A204.1 (cell line): Measurements from ENCODE around the gene ADAM19.
A peak's percentile ranks its signal among the peaks of the same experiment; 100 is the strongest.
"Not testable (repeated sequence)": the region's sequence is repeated elsewhere in the genome, so short reads cannot be mapped to it uniquely, and the experiment has no call there.

Experiments used
- FAIRE-seq: peaks from 2 replicates; lab custom pipeline; 2012; peaks lifted over from hg19 to GRCh38; lab: Jason Lieb, UNC

The ADAM19 gene

DNA sequence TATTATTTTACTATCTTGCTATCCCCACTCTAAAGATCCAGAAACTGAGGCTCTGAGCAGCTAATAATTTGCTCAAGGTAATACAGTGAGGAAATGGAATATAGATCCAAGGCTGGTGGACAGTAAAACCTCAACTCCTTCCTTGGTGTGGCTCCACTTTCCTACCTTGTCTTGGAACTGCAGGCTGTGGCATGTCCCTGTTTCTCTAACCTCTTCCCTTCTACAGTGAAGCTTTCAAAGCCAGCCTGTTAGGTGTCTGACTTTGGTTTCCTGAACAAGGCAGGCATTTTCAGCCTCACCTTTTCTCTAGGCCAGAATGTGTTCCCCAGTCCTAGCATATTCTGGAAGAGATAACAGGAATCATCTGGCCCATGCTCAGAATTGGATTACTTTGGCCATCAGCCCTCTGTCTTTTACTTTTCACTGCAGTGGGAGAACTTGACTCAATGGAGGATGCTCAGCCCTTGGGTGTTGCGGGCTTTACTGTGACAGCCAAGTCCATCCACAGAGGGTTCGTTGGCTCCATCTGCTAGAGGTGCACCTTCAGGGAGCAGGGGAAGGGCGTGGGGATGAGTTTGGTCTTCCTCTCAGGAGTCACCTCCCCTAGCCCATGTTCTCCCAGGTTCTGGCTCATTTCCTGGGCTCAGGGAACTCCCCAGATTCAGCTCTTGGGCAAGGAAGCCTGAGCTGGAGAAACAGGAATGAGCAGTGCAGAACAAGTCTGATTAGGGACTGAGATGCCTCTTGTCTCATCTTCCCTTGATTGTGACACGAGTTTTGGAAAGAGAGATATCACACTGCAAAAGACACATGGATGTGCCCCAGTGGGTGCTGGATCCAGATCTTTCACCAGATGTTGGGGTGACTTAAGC, 114.4 kb downstream of the ADAM19 start:
- FAIRE-seq, result no peak

DNA sequence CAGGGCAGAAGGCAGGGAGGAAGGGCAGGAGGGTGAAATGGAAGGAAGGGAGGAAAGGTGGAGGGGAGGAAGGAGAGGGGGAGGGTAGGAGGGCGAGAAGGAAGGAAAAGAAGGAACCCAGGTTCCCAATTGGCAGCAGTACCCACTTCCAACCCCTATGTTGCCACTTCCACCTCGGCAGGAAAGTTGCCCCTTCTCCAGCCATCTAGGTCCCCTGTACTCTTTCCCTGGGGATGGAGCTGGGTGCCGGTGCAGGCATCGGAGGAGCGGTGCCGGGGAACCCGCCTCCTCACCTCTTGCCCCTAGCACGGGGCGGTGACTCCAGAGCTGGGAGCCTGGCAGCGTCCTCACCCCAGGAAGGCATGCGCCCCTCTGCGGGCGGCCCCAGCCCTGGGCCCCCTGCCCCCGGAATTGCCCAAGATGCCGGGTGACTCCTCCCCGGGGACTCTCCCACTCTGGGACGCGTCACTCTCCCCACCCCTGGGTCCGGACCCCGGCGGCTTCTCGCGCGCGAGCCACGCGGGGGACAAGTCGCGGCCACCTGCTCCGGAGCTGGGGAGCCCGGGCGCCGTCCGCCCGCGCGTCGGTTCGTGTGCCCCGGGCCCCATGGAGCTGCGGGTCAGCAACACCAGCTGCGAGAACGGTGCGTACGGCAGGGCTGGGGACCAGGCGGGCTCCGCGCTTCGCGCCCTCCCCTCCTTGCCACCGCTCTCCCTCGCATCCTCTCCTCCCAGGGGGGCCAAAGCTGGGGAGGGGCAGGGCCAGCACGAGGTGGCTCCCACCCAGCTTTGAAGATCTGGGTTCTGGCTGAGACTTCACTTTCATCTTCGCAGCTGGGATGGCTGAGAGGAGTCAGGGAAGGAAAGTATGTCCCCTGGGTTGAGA, 115.6 kb downstream of the ADAM19 start, which contains the start of gene NIPAL4:
TSS of gene NIPAL4 (plus strand) at position 499 of the 885 bp plus-strand sequence. CDS start at position 607, 108 bp downstream.
- no peak for FAIRE-seq

DNA sequence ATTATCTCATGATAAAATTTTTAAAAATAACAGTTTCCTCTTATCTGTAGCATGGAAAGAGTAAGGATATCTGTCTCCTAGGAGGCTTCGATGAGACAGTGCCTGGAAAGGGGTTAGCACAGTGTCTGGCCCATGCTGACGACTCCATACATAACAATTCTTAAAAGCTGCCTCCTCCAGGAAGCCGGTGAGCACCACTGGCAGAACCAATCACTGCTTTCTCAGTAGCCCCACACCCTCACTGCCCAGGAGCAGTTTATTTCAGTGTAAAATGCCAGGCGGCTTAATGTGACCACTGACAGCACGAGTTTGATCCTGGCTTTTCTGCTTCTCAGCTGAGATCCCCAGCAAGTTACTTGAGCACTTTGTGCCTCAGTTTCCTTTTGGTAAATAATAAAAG, 116.7 kb downstream of the ADAM19 start:
- FAIRE-seq, result no peak

DNA sequence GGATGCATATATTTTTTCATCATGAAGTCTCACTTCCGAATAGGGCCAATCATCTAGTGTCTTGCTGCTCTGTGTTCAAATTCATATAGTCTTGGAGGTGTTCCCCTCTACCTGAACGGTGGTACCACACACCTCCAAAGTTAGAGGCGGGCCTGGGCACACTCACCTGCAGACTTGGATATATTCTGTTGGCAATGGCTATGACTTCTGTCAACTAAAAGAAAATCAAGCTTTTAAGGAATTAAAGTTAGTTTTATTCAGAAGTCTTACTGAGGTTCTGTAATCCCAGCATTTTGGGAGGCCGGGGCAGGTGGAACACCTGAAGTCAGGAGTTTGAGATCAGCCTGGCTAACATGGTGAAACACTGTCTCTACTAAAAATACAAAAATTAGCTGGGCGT, 118.2 kb downstream of the ADAM19 start:
- FAIRE-seq, result no peak

DNA sequence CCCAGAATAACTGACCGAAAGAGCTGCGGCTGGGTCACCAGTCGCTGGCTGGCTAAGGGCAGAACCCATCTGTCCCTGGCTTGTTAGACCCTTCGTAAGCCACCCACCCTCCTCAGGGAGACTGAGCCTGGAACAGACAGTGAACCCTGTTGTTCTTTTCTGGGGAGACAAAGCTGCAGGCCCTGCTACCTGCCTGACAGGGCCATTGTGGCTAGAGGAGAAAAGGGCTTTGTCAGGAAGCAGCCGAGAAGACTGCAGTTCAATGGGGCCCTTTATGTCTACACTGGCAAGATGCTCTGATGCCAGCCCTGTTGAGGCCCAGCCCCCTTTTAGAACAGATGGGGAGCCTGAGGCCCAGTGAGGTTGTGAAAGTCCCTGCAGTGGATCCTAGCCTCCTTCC, 119.3 kb downstream of the ADAM19 start:
- no peak for FAIRE-seq

DNA sequence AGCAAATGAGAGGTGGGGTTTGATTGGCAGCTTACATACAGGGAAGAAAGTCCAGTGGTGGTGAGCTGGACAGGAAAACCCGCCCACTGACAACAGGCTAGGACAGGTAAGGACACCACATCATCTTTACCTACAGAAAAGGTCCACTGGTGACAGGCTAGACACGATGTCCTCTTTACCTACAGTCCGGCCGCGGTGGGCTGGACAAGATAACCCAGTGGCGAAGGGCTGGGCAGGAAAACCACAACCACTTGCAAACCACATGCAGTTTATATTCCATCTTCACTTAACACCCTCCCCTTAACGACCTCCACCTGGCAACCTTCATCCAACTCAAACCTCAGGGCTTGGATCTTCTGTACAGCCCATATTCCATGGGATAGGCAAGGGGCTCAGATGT, 120.5 kb downstream of the ADAM19 start:
- FAIRE-seq, result no peak

DNA sequence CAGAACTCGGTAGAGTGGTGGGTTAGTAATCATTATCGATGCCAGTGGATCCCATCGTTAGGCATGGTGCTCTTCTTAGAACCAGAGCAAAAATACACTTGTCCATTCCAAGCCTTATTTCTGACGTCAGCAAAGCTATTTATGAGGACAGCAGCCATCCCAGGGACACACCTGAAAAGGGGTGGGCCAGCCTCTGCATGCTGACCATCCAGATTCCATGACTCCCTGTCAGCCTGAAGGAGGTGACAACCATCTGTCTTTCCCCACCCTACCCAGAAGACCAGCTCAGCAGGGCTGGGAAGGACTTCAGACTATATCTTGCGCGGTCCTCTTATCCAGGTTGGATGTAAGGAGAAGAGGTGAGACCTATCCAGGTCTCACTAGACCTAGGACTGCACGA, 121.3 kb downstream of the ADAM19 start:
- FAIRE-seq, result no peak

DNA sequence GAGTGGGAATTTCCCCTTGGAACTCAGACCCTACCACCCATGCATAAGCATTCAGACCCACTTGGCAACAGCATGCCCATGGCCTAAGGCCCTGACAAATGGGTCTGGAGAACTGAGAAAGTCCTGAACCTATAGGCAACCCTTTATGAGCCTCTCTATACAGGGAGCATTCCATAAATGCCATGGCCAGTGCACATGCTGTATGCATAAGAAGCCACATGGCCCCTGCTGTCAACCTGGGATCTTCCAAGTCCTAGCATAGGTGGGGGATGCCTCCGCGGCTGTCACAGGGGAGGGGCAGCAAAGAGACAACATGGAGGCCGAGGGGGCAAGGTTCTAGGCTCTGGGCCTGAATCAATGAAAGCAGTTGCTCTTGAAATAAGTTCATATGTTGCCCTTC, 123.8 kb downstream of the ADAM19 start:
- FAIRE-seq, result no peak

DNA sequence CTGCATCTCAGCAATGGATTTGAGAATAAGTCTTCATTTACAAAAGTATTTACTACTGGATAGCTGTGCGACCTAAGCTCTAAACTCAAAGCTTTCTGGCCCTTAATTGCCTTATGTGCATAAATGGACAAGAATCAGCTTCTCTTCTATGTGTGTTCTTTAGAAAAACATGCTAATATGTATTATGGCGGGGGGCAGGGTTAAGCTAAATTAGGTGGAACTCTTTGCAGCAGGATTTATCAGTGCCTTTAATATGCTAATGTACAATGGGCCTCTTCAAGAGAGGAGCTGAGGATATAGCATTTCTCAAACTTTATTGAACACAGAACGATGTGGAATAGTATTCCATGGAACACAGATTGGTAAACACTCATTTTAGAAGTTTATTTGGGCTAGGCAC, 125.6 kb downstream of the ADAM19 start:
- FAIRE-seq, result no peak

DNA sequence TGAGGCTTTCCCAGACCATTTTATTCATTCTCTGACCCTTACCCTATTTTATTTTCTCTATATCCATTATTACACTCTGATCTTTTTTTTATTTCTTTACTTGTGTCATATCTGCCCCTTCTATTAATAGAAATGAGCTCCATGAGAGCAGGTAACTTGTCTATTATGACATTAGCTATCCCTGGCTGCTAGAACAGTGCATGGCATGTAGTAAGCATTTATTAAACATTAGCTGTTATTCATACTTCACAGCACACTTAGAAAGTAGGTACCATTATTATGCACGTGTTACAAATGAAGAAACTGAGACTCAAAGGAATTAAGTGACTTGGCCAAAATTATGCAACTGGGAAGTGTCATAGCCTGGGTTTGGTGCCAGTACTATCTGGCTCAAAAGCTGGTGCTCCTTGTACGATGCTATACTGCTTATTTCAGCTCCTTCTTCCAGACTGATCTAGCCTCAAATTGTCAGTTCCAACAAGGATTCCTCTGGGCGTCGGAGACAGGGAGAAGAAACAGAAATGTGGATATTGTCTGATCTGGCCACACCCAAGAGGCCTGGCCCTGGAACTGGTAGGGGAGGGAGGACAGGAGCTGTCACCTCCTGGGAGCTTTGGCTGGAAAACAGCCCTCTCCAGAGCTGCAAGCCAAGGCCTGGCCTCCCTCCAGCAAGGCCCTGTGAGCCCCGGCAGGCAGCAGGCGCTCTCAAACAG, 126.4 kb downstream of the ADAM19 start:
- no peak for FAIRE-seq

DNA sequence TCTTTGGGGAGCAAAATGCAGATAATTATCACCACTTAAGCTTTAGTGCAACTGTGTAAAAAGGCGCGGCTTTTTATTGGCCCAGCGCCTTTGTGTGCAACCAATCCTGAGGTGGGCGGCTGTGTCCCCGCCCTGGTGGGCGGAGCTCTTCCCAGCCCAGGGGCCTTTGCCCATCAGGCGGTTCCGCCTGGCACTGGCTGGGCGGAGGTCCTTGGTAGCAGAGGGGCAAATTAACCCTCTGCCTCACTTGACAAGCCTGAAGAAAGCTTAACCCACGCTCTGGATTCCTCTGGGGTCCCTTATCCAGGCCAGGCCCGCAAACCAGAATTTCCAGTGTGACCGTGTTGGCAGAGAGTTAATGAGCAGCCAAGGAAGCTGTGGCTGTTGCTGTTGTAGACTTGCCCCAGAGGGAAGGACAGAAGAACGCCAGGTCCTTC, 128.4 kb downstream of the ADAM19 start:
- FAIRE-seq, result no peak

DNA sequence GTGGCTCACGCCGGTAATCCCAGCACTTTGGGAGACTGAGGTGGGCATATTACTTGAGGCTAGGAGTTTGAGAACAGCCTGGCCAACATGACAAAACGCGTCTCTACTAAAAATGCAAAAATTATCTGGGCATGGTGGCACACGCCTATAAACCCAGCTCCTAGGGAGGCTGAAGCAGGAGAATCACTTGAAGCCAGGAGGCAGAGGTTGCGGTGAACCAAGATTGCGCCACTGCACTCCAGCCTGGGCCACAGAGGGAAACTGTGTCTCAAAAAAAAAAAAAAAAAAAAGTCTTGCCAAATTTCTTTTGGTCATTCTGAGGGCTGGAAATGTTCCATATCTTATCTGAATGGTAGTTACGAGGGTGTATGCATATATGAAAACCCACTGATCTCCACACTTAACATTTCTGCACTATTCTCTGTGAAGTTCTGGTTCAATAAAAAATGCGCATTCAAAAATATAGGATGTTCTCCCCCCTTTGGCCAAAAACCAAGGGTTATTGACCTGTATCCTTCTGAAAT, 129.1 kb downstream of the ADAM19 start:
- FAIRE-seq, result no peak

DNA sequence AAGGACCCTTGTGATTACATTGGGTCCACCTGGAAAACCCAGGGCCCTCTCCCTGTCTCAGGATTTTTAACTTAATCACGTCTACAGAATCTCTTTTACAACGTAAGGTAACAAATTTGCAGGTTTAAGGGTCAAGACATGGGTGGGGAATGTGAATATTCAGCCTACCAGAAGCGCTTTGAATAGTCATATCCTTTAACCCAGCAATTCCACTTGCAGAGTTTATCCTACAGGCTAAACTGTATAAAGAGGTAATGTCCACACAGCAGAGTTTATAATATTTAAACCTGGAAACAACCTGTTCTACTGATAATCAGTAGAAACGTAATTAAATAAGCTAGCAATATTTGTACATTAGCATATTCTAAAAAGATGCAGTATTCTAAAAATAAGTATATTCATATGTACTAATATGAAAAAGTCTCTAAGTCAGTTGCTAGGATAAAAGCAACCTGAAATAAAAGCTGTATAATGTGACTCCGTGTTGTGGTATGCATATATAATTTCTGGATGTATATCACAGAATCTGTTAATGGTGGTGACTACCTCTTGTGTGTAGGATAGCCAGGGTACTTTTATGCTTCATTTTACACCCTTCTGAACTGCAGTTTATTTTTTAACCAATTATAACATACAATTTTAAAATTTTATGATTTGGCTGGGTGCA, 129.7 kb downstream of the ADAM19 start:
- no peak for FAIRE-seq

DNA sequence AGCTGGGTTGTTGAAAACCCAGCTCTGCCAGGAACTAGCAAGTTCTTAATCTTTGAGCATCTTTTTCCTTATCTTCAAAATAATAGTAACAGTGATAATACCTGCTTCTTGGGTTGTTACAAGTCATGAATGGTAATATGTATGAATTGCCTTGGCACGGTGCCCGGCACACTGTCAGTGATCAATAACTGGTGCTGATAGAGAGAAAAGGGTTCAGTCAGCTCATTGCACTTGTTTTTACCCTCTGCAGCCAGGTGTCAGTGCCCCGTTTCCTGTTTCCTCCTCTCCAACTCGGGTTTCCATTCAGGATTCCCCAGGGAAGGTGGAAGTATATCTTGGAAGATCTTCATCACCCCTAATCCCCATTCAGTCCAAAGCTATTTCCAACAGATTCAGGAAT, 131.4 kb downstream of the ADAM19 start:
- FAIRE-seq, result no peak

DNA sequence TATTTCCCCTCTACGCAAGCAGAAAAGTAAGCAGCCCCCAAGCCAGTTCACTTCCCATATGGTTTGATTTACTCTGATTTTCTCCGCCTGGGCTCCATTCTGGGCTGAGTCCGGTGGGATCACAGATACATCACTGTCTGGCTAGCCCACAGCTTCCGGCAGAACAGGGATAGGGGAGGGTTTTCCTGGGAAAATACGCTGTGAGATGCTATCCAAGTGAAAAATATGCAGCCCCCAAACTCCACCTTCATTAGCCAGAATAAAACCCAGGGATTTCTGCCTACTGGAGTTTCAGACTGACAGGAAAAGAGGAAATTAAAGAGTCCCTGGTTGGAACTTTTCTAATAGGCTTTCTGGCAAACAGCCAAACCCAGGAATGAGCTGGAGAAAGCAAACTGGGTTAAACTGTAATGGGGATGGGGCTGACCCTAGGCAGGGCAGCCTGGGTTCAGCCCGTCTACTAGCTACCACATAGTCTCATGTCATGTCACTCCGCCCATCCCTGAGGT, 132.5 kb downstream of the ADAM19 start:
- FAIRE-seq, result no peak

DNA sequence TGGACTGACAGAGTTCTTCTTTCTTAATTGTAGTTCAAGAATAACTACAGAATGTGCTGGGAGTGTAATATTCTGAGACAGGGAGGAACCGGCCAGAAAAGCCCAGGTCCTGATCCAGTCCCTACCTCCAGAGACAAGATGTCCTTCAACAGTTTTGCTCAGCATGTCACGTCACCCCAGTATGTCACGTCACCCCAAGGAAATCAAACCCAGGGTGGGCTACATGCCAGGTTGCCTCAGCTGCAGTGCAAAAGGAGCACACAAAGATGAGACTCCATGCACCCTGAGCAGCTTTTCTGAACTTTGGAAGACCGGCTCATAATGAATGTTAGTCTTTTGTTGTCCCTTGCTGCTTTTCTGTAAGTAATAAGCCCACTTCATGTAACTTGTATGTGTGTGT, 141.5 kb downstream of the ADAM19 start:
- no peak for FAIRE-seq

DNA sequence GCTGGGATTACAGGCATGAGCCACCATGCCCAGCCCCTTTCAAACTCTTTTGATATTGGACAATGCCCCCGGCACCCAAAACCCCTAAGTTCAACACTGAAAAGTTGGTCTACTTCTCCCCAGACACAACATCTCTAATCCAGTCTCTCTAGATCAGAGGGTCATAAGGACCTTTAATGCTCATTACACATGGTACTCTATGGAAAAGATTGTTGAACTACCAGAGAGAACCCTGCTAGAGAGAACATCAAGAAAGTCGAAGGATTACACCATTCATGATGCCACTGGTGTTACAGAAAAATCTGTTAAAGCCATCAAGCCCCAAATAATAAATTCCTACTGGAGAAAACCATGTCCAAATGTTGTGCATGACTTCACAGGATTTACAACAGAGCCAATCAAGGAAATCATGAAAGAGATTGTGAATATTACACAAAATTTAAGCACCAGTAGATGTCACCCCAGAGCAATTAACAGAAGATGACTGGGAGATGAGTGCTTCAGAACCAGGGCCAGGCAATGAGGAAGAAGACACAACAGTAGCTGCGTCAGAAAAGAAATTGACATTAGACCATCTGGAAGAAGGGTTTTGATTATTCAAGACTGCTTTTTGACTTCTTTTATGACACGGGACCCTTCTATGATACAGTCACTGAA, 143.9 kb downstream of the ADAM19 start:
- peak; percentile 70 for FAIRE-seq

DNA sequence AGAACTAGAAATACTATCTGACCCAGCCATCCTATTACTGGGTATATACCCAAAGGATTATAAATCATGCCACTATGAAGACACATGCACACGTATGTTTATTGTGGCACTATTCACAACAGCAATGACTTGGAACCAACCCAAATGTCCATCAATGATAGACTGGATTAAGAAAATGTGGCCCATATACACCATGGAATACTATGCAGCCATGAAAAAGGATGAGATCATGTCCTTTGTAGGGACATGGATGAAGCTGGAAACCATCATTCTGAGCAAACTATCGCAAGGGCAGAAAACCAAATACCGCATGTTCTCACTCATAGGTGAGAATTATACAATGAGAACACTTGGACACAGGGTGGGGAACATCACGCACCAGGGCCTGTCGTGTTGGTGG, 145.7 kb downstream of the ADAM19 start:
- not testable (repeated sequence) for FAIRE-seq
